Measurements from ENCODE around the gene LIMS2.

LIMS2 gene

DNA sequence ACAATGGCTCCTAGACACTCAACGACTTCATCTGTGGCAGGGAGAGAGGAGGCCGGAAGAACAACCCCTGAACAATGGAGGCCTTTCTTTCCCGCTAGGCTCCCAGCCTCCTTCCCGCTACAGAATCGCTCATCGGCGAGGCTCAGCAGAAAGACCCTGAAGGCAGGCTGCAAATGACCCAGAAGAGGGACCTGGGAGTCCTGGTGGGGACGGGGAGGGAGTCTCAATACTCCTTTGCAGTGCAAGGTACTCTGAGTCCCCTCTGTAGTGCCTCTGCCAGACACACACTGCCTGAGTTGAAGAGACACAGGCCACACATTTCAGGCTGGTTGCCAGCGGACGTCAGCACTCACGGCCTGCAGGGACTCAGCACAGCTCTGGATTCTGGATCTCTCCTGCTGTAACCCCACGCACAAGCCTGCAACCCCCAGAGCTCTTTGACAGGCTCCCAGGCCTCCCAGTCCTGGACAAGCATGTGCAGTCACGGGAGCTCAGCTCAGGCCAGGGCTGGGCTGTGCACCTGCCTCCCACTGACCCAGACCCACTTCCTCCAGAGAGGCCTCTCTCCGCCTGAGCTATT, 23.3 kb downstream of the LIMS2 start:
- no peak for DNase-seq (ENCODE audit: low read depth)
- TF ChIP-seq, protein P1, sequence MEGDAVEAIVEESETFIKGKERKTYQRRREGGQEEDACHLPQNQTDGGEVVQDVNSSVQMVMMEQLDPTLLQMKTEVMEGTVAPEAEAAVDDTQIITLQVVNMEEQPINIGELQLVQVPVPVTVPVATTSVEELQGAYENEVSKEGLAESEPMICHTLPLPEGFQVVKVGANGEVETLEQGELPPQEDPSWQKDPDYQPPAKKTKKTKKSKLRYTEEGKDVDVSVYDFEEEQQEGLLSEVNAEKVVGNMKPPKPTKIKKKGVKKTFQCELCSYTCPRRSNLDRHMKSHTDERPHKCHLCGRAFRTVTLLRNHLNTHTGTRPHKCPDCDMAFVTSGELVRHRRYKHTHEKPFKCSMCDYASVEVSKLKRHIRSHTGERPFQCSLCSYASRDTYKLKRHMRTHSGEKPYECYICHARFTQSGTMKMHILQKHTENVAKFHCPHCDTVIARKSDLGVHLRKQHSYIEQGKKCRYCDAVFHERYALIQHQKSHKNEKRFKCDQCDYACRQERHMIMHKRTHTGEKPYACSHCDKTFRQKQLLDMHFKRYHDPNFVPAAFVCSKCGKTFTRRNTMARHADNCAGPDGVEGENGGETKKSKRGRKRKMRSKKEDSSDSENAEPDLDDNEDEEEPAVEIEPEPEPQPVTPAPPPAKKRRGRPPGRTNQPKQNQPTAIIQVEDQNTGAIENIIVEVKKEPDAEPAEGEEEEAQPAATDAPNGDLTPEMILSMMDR (IDR thresholded peaks at IDR 0.05; ENCODE audit: low read depth, low read length) = no peak
- TF ChIP-seq POLR2A (IDR thresholded peaks at IDR 0.05; ENCODE audit: extremely low read depth, insufficient read length) (no peak), MYC (IDR thresholded peaks at IDR 0.05; ENCODE audit: low read depth, low read length) (no peak)
- TF ChIP-seq, protein P2, sequence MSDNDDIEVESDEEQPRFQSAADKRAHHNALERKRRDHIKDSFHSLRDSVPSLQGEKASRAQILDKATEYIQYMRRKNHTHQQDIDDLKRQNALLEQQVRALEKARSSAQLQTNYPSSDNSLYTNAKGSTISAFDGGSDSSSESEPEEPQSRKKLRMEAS (IDR thresholded peaks at IDR 0.05; ENCODE audit: low read depth, low read length) = no peak
- no peak overlapping the region for H3K4me3 ChIP-seq (ENCODE audit: low read depth, low read length)

DNA sequence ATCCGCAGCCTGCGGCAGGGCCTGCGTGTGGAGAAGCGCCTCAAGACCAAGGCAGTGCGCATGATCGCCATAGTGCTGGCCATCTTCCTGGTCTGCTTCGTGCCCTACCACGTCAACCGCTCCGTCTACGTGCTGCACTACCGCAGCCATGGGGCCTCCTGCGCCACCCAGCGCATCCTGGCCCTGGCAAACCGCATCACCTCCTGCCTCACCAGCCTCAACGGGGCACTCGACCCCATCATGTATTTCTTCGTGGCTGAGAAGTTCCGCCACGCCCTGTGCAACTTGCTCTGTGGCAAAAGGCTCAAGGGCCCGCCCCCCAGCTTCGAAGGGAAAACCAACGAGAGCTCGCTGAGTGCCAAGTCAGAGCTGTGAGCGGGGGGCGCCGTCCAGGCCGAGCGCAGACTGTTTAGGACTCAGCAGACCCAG, 23.9 kb downstream of the LIMS2 start:
- TF ChIP-seq, protein P2 (IDR thresholded peaks at IDR 0.05; ENCODE audit: low read depth, low read length) = no peak
- no peak overlapping the region for H3K4me3 ChIP-seq (ENCODE audit: low read depth, low read length)
- no peak for DNase-seq (ENCODE audit: low read depth)

DNA sequence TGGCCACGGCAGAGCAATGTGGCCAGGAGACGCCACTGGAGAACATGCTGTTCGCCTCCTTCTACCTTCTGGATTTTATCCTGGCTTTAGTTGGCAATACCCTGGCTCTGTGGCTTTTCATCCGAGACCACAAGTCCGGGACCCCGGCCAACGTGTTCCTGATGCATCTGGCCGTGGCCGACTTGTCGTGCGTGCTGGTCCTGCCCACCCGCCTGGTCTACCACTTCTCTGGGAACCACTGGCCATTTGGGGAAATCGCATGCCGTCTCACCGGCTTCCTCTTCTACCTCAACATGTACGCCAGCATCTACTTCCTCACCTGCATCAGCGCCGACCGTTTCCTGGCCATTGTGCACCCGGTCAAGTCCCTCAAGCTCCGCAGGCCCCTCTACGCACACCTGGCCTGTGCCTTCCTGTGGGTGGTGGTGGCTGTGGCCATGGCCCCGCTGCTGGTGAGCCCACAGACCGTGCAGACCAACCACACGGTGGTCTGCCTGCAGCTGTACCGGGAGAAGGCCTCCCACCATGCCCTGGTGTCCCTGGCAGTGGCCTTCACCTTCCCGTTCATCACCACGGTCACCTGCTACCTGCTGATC, 24.4 kb downstream of the LIMS2 start:
- DNase-seq (ENCODE audit: low read depth) = no peak
- no peak overlapping the region for H3K4me3 ChIP-seq (ENCODE audit: low read depth, low read length)
- no peak for TF ChIP-seq POLR2A (IDR thresholded peaks at IDR 0.05; ENCODE audit: extremely low read depth, insufficient read length)

DNA sequence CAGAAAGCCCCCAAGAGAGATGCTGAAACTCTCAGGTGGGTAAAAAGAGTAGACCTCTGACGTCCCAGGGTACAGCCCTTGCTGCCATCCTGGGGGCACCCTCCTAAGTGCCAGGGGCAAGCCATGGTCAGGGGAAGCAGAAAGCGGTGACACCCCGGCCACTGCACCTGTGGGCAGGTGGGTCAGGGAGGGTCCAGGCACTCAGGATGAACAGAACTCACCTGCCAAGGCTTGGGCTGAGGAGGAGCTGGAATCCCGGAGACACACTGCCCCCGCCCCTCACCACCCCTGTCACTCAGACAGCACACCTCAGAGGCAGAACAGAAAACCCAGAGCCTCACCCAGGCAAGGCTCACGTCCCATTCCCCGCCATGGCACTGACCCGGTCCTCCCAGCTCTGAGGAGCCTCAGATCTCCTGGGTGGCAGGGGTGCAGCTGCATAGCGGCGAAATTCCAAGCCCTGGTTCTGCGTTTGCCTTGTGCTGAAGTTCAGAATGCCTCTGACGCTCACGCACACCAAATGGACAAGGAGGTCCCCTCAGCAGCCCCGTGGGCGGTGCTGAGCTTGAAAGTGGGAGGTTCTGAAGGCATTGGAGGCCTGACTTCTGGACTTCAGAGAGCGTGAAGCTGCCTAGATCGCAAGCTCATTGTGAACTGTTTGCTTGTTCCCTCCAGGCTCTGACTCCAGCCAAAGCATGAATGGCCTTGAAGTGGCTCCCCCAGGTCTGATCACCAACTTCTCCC, 25.1 kb downstream of the LIMS2 start:
- no peak for DNase-seq (ENCODE audit: low read depth)
- TF ChIP-seq MYC (IDR thresholded peaks at IDR 0.05; ENCODE audit: low read depth, low read length) = no peak
- TF ChIP-seq POLR2A (IDR thresholded peaks at IDR 0.05; ENCODE audit: extremely low read depth, insufficient read length) = no peak
- TF ChIP-seq, protein P2 (IDR thresholded peaks at IDR 0.05; ENCODE audit: low read depth, low read length) = no peak
- TF ChIP-seq, protein P1 (IDR thresholded peaks at IDR 0.05; ENCODE audit: low read depth, low read length) = no peak
- H3K4me3 ChIP-seq (ENCODE audit: low read depth, low read length) = no peak overlapping the region

DNA sequence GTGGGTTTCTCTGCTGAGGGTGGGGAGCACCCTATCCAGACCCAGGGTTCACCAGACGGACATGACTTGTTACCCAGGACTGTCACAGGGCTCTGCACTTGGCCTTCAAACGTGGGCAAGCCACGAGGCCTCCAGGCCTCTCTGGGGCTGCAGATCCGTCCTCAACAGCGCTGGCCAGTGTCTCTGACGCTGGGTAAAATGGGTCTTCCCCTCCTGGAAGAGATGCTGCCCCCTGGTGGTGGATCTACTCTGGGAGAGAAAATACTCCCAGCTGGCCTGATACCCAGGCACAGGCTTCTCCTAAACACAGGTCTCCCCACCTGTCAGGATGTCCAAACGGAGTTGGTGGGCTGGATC, 25.7 kb downstream of the LIMS2 start:
- H3K4me3 ChIP-seq (ENCODE audit: low read depth, low read length) = no peak overlapping the region
- peak; percentile 85 for DNase-seq (ENCODE audit: low read depth)
- TF ChIP-seq, protein P1 (IDR thresholded peaks at IDR 0.05; ENCODE audit: low read depth, low read length) = peak; percentile 92
- TF ChIP-seq MYC (IDR thresholded peaks at IDR 0.05; ENCODE audit: low read depth, low read length) (peak; percentile 57; the same call in 1 of the 2 replicates), POLR2A (IDR thresholded peaks at IDR 0.05; ENCODE audit: extremely low read depth, insufficient read length) (no peak)
- TF ChIP-seq, protein P2 (IDR thresholded peaks at IDR 0.05; ENCODE audit: low read depth, low read length) = peak; percentile 42; the same call in 1 of the 2 replicates

DNA sequence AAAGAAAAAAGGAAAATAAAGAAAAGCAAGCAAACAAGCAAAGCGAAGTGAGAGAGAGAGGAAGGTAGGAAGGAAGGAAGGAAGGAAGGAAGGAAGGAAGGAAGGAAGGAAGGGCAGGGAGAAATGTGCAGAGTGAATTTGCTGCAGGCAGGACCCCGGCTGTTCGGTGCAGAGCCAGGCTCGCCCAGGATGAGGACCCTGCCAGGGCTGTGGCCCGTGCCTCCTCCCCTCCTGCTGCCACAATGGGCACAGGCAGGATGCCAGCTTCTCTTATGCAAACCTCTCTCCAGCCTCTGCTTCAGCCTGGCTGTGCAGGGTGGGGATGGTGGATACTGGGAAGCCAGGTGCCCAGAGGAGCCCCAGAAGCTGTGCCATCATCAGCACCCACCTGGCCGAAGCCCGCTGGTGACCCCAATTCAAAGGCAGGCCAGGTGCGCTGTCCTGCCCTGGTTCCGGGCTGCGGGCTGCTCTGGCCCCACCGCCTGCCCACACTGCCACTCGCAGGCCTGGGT, 26.2 kb downstream of the LIMS2 start:
- no peak for DNase-seq (ENCODE audit: low read depth)

More for the DNA sequence above, 26.2 kb downstream of the LIMS2 start:
- H3K4me3 ChIP-seq (ENCODE audit: low read depth, low read length) = no peak overlapping the region
- TF ChIP-seq MYC (IDR thresholded peaks at IDR 0.05; ENCODE audit: low read depth, low read length) (no peak), POLR2A (IDR thresholded peaks at IDR 0.05; ENCODE audit: extremely low read depth, insufficient read length) (no peak)
- TF ChIP-seq, protein P1 (IDR thresholded peaks at IDR 0.05; ENCODE audit: low read depth, low read length) = no peak

Measured in NB4 (cell line).